ENCODE data around the gene STIP1.

Gene STIP1

DNA sequence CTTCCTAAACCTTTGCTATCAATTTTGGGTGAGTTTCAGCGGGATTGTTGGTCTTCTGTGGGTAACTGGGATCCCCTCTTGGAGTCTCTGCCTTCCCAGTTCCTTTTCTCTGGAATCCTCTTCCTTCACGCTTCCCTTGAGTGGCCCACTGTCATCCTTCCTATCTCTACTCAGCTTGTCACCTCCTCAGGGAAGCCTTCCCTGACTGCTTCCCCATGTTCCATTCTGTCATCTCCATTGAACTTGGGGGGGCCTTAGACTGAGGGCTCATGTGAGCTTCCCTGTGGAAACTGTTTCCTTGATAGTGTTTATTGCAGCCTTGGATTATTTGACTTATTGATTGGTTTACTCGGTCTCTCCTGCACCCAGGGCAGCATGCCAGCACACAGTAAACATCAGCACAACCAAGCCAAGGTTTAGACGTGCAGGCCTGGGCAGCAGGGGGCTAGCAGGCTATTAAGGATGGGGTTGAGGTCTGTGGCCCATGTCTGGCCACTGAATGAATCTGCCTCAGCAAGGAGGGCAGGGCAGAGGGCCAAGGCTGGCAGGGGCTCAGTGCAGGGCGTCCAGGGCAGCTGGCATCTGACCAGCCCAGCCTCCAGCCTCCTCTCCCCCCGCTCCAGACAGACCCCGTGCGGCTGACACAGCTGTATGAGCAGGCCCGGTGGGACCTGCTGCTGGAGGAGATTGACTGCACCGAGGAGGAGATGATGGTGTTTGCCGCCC lies 32.8 kb downstream of the STIP1 start:
- H3K9ac ChIP-seq (ENCODE audit: low read length): no peak overlapping the region
- H3K9me3 ChIP-seq (ENCODE audit: low read length): no peaks in the 10 kb centered on the region
- no peak overlapping the region for H3K4me3 ChIP-seq (ENCODE audit: low read depth, low read length, poor library complexity, severe bottlenecking)
- peaks cover 59% of the 10 kb centered on the region for H3K36me3 ChIP-seq (ENCODE audit: insufficient read depth, low read length)
- no peaks in the 10 kb centered on the region for H4K20me1 ChIP-seq (ENCODE audit: insufficient read depth, low read length)
- no peaks in the 10 kb centered on the region for H3K27me3 ChIP-seq (ENCODE audit: insufficient read depth, low read length)
- no peak overlapping the region for H3K27ac ChIP-seq (ENCODE audit: low read depth, low read length, poor library complexity, severe bottlenecking)
- no peaks in the 10 kb centered on the region for H3K4me1 ChIP-seq (ENCODE audit: insufficient read depth, low read length, severe bottlenecking)
- H2AFZ ChIP-seq (ENCODE audit: low read length): no peak overlapping the region
- no peaks in the 10 kb centered on the region for H3F3A ChIP-seq (ENCODE audit: insufficient read depth, low read length)
- no peaks in the 10 kb centered on the region for H3K79me2 ChIP-seq (ENCODE audit: insufficient read depth, low read length)
- TF ChIP-seq, protein P1, sequence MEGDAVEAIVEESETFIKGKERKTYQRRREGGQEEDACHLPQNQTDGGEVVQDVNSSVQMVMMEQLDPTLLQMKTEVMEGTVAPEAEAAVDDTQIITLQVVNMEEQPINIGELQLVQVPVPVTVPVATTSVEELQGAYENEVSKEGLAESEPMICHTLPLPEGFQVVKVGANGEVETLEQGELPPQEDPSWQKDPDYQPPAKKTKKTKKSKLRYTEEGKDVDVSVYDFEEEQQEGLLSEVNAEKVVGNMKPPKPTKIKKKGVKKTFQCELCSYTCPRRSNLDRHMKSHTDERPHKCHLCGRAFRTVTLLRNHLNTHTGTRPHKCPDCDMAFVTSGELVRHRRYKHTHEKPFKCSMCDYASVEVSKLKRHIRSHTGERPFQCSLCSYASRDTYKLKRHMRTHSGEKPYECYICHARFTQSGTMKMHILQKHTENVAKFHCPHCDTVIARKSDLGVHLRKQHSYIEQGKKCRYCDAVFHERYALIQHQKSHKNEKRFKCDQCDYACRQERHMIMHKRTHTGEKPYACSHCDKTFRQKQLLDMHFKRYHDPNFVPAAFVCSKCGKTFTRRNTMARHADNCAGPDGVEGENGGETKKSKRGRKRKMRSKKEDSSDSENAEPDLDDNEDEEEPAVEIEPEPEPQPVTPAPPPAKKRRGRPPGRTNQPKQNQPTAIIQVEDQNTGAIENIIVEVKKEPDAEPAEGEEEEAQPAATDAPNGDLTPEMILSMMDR (IDR thresholded peaks at IDR 0.05; ENCODE audit: low read length): no peak
- no peak for TF ChIP-seq EZH2 (IDR thresholded peaks at IDR 0.05; ENCODE audit: borderline replicate concordance, low read length)
- H3K9me2 ChIP-seq (ENCODE audit: low read depth, low read length): no peaks in the 10 kb centered on the region
- no peak overlapping the region for H3K4me2 ChIP-seq (ENCODE audit: low read length)

DNA sequence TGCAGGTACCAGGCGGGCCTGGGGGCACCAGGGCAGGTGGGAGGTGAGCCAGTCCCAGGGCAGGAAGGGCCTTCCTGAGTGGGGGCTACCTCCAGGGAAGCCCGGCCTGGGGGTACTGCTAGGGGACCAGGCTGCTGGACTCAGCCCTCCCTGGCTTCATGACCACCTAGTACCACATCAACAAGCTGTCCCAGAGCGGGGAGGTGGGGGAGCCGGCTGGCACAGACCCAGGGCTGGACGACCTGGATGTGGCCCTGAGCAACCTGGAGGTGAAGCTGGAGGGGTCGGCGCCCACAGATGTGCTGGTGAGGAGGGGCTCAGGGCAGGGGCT lies 33.3 kb downstream of the STIP1 start:
- no peaks in the 10 kb centered on the region for H3K9me3 ChIP-seq (ENCODE audit: low read length)
- no peak overlapping the region for H3K9ac ChIP-seq (ENCODE audit: low read length)
- H3K27ac ChIP-seq (ENCODE audit: low read depth, low read length, poor library complexity, severe bottlenecking): no peak overlapping the region
- no peaks in the 10 kb centered on the region for H3F3A ChIP-seq (ENCODE audit: insufficient read depth, low read length)
- peaks cover 59% of the 10 kb centered on the region for H3K36me3 ChIP-seq (ENCODE audit: insufficient read depth, low read length)
- no peak overlapping the region for H2AFZ ChIP-seq (ENCODE audit: low read length)
- H4K20me1 ChIP-seq (ENCODE audit: insufficient read depth, low read length): no peaks in the 10 kb centered on the region
- no peaks in the 10 kb centered on the region for H3K79me2 ChIP-seq (ENCODE audit: insufficient read depth, low read length)
- H3K9me2 ChIP-seq (ENCODE audit: low read depth, low read length): no peaks in the 10 kb centered on the region
- peaks cover 2% of the 10 kb centered on the region for H3K4me1 ChIP-seq (ENCODE audit: insufficient read depth, low read length, severe bottlenecking)
- TF ChIP-seq, protein P1 (IDR thresholded peaks at IDR 0.05; ENCODE audit: low read length): no peak
- TF ChIP-seq EZH2 (IDR thresholded peaks at IDR 0.05; ENCODE audit: borderline replicate concordance, low read length): no peak
- H3K4me3 ChIP-seq (ENCODE audit: low read depth, low read length, poor library complexity, severe bottlenecking): no peak overlapping the region
- no peak overlapping the region for H3K4me2 ChIP-seq (ENCODE audit: low read length)
- H3K27me3 ChIP-seq (ENCODE audit: insufficient read depth, low read length): no peaks in the 10 kb centered on the region

DNA sequence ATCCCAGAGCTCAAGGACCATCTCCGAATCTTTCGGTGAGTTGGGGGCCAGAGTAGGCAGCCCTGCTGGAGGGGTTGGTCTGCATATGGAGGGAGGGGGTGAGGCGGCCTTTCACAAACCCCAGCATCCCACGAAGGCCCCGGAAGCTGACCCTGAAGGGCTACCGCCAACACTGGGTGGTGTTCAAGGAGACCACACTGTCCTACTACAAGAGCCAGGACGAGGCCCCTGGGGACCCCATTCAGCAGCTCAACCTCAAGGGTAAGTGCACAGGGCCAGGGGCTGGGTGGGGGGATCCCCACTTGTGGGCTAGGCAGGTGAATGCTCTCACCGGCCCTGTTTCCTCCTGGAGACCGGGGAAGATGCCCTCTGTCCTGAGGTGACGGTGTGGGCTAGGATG lies 33.8 kb downstream of the STIP1 start:
- no peak overlapping the region for H3K4me3 ChIP-seq (ENCODE audit: low read depth, low read length, poor library complexity, severe bottlenecking)
- no peaks in the 10 kb centered on the region for H3F3A ChIP-seq (ENCODE audit: insufficient read depth, low read length)
- H3K79me2 ChIP-seq (ENCODE audit: insufficient read depth, low read length): no peaks in the 10 kb centered on the region
- TF ChIP-seq, protein P1 (IDR thresholded peaks at IDR 0.05; ENCODE audit: low read length): no peak
- no peak for TF ChIP-seq EZH2 (IDR thresholded peaks at IDR 0.05; ENCODE audit: borderline replicate concordance, low read length)
- no peak overlapping the region for H2AFZ ChIP-seq (ENCODE audit: low read length)
- H3K27ac ChIP-seq (ENCODE audit: low read depth, low read length, poor library complexity, severe bottlenecking): no peak overlapping the region
- no peak overlapping the region for H3K9ac ChIP-seq (ENCODE audit: low read length)
- H3K36me3 ChIP-seq (ENCODE audit: insufficient read depth, low read length): peaks cover 58% of the 10 kb centered on the region
- no peaks in the 10 kb centered on the region for H4K20me1 ChIP-seq (ENCODE audit: insufficient read depth, low read length)
- H3K4me1 ChIP-seq (ENCODE audit: insufficient read depth, low read length, severe bottlenecking): peaks cover 7% of the 10 kb centered on the region
- H3K4me2 ChIP-seq (ENCODE audit: low read length): no peak overlapping the region
- H3K27me3 ChIP-seq (ENCODE audit: insufficient read depth, low read length): no peaks in the 10 kb centered on the region
- H3K9me2 ChIP-seq (ENCODE audit: low read depth, low read length): no peaks in the 10 kb centered on the region
- H3K9me3 ChIP-seq (ENCODE audit: low read length): no peaks in the 10 kb centered on the region

Measured in OCI-LY1 (cell line).